ENCODE data around the gene LEMD2. TPM values are rescaled to one million over a fixed set of nuclear protein-coding genes. Genes with fewer than 3 reads are reported as not detected.

LEMD2 gene
- total and polyA plus RNA-seq, 9 of the 15 experiments (the other 6 are each of a cell fraction or from before 2014, with no cell fraction given) = 0.32 to 46.3 (median 30.8) TPM

- TF ChIP-seq ZBTB2 (IDR thresholded peaks at IDR 0.05) (no peak), CREB5 (CRISPR knock-in tag; IDR thresholded peaks at IDR 0.05) (no peak), FOXP4 (CRISPR knock-in tag; IDR thresholded peaks at IDR 0.05; ENCODE audit: borderline replicate concordance) (no peak), CC2D1A (IDR thresholded peaks at IDR 0.05) (no peak)
These were observed 25.4 kb downstream of the LEMD2 start (continued) for GRCh38 chr6:33763483-33763882.

- TF ChIP-seq ZFP36 (IDR thresholded peaks at IDR 0.05; ENCODE audit: low read depth, low read length, partially characterized antibody) = peak; percentile 75
- no peak for TF ChIP-seq ZNF785 (CRISPR knock-in tag; IDR thresholded peaks at IDR 0.05)
- in situ Hi-C loops (cut with MboI) (loop anchor here (5.0 kb wide), 2 partner anchors 175 to 390 kb away; no protein-coding TSS in a partner anchor), intact Hi-C loops (cut with micrococcal nuclease) (loop anchor here (1.0 kb wide), 4 partner anchors 18 to 177 kb away; partner anchors contain the start of gene UQCC2)
- CTCF ChIA-PET (ENCODE audit: low intra/inter-chr PET ratio) = interaction anchor here (0.8 to 2.6 kb wide), 5 partner anchors 18 to 177 kb away, joined by 3 to 18 read pairs (median 12); partner anchors contain the start of gene UQCC2
- H3K27me3 ChIP-seq (ENCODE audit: control insufficient read depth in 2 of 2, insufficient read depth in 2 of 2, low read length in 2 of 2) = peaks cover 32 to 71% of the 10 kb centered on the region in 2 experiments
- BruUV-seq (replicated peaks) = no TSS peak
- H4K20me1 ChIP-seq (replicated peaks; ENCODE audit: control insufficient read depth, insufficient read depth, low read length) = 0 out of 2 replicates have a peak, but pooled peaks cover 12% of the 10 kb centered on the region
- POLR2A ChIA-PET = interaction anchor here (1.8 to 2.8 kb wide), 2 partner anchors 10 to 52 kb away, joined by 7 to 12 read pairs; partner anchors contain the start of gene UQCC2
- H2AFZ ChIP-seq (ENCODE audit: low read depth, low read length) = no peak overlapping the region
- H3K4me2 ChIP-seq (ENCODE audit: insufficient read depth, low read length) = no peak overlapping the region
- no peaks in the 10 kb centered on the region for H3K79me2 ChIP-seq (ENCODE audit: control insufficient read depth, insufficient read depth, low read length)
- peaks cover 0 to 16% of the 10 kb centered on the region in 2 experiments; a peak in 2 of 5 replicates for H3K4me1 ChIP-seq (replicated peaks in 1 of 2; ENCODE audit: control insufficient read depth in 2 of 2, insufficient read depth in 2 of 2, low read length in 2 of 2)
- DNase-seq (ENCODE audit: extremely low read depth in 1 of 4, low spot score in 3 of 4) (no peak), FAIRE-seq (no peak), ATAC-seq (no peak)
- H3K4me3 ChIP-seq = no peak overlapping the region
- peak overlapping the region in 1 of 2 experiments; percentile 65; a peak in 2 of 4 replicates for H3K9ac ChIP-seq (ENCODE audit: insufficient read depth in 1 of 2, low read depth in 2 of 2, low read length in 2 of 2)
- H3K27ac ChIP-seq (ENCODE audit: extremely low read depth, low read depth, low read length) = no peak overlapping the region
- WGBS (ENCODE audit: insufficient coverage, low coverage, missing lambda C conversion rate) = 2% methylated on average over 4 of the region's 4 CpGs
- H3K36me3 ChIP-seq (ENCODE audit: control insufficient read depth, insufficient read depth, low read length) = no peaks in the 10 kb centered on the region
- no peaks in the 10 kb centered on the region for H3K9me3 ChIP-seq (replicated peaks; ENCODE audit: control insufficient read depth, insufficient read depth, low read depth, low read length)
- H3K9me1 ChIP-seq (ENCODE audit: control insufficient read depth, insufficient read depth, low read length) = no peaks in the 10 kb centered on the region
These were observed 26.2 kb downstream of the LEMD2 start for GRCh38 chr6:33762713-33763112.

All from K562 (cell line).